RPMI7951 (cell line): ENCODE measurements around the gene C17orf113. TPM values are rescaled to one million over a fixed set of nuclear protein-coding genes. Genes with fewer than 3 reads are reported as not detected.
"Not testable (repeated sequence)": the region's sequence is repeated elsewhere in the genome, so short reads cannot be mapped to it uniquely, and the experiment has no call there.

Source experiments
- DNase-seq: peaks from one replicate; pipeline ENCODE4 v3.0.0-alpha.2; 2012; ENCODE audit warnings: low read depth
- total RNA-seq: library from RNA; depleted of rRNA; stranded (reverse); fragments of >200 nt; shearing (Covaris generic); gene quantifications from 2 replicates; pipeline ENCODE4 v1.2.3, GENCODE V29; 2014

The C17orf113 gene
- total RNA-seq, 1 experiment from 2014 or later: 0.24 TPM

DNA sequence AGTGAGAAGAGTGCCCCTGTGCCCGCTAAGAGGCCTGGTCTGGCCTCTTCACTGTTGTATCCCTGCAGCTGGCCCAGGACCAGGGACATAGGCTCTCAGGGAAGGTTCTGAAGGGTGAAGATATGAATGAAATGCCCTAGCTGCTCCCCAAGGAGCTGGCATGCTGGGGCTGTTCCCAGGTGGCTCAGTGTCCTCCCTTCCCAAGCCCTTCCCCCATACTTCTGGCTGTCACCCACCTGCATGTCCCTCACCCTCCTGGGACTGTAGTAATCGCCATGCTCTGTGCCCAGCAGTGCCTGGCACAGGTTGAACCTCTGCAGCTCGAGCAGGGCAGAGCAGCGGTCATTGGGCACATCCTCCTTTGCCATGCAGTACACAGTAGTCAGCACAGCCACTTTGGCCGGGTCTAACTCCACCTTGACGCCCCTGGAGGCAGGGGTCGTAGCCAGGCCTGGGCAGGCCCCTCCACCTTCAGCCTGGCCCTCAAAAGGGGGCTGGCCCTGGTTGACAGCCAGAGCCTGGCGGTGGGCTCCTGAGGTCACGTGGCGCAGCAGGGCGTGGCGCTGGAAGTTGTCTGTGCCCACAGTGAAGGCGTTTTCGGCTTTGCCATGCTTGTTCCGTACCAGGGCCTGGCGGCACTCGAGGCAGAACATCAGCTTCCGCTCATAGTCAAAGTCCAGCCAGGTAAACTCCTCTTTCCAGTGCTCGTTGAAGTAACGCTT, 7.6 kb downstream of the C17orf113 start:
- DNase-seq: no peak

DNA sequence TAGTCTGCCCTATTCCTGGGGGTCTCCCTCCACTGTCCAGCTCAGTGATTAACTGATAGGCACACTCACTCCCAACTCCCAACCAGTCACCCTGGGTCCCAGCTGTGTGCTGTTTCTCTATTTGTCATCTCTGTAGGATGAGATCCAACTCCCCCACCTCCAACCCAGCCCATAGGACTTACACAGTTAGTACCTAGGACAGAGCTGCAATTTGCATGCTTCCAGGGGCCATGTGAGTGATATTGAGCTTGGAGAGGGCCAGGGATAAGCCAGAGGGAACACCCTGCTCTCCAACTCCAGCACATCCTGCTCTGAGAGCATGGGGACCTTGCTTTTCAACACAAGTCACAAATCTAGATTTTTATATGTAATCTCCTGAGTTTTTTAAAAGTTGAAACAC, 8.8 kb downstream of the C17orf113 start:
- DNase-seq: no peak

DNA sequence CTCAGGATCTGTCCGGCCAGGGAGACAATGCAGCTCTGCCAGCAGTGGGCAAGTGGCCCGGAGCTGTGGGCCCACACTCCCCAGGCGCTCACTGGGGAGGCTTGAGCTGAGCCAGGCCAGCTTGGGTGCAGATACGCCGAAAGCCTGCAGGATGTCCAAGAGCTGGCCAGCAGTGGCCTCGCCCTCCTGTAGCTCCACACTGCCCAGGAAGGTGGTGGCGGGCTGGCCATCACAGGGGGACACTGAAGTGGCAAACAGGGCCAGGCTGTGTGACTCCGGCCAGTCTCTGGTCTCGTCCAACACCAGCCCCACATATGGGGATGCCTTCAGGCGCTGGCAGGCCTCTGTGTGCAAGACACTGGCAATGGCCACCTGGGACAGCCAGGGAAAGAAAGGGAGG, 9.6 kb downstream of the C17orf113 start:
- DNase-seq: no peak

DNA sequence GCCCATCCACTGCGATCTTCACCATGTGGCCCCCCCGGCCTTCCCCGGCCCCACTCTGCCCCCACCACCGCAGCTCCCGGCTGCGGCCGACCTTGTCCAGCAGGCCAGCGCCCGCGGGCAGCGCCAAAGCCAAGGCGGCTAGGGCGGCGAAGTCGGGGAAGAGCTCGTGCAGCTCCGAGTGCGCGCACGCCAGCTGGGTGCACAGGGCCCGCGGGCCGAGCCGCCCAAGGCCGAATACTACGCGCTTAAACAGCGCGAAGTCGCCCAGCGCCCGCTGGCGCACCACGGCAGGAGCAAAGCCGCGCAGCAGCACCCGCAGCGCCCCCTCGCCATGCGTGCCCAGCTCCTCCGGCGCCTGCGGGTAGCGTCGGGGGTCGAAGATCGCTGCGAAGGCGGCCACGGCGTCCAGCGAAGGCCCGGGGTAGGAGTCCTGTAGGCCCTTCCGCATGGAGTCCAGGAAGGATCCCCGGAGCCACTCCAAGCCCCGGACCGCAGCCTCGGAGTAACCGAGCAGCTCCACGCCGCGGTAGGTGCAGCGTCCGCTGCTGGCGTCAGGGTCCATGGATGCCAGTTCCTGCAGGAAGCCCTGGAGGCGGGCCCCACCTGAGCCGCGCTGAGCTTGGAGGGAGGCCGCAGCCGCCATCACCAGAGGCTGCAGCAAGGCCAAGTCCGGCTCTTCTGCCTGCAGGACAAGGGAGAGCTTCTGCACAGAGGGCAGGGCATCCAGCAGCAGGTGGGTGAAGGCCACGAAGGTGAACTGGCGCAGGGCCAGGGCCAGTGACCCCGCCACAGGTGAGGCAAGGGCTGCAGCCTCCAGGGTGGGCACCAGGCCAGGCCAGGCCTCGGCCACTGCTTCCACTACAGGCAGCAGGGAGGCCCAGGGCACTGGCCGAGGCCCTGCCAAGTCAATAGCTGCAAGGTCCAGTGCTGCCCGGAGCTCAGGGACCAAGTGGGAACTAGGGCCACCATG, 10.3 kb downstream of the C17orf113 start:
- no peak for DNase-seq

DNA sequence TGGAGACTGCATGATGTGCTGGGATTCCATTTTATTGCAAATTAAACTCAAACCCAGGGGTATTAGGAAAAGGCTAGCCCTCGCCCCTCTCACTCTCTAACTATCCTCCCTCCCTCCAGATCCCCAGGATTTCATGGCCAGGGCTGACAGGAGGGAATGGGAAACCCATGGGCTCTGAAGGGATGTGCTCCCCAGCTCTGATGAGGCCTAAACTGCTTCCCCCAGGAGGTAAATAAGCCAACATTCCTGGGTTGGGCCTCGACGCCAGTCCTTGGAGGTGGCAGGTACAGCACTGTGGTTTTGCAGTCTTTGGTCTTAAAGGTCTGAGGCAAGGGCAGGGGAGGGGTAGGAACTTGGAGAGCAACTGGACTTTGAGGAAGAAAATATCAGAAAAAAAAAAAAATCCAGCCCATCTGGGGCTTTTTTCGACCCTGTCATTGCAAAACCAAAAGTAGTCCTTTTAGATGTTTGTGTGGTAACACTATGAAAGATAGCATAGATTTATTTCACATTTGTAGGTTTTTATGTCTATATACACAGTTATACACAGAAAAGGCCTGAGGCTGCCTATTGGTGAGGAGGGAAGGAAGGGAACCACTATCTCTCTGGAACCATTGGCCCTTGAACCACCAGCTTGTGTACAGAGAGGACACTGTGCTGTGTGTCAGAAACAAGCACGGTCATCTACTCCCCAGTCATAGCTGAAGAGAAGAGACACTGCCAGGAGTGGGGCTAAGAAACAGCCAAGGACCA, 12.0 kb downstream of the C17orf113 start:
- no peak for DNase-seq

DNA sequence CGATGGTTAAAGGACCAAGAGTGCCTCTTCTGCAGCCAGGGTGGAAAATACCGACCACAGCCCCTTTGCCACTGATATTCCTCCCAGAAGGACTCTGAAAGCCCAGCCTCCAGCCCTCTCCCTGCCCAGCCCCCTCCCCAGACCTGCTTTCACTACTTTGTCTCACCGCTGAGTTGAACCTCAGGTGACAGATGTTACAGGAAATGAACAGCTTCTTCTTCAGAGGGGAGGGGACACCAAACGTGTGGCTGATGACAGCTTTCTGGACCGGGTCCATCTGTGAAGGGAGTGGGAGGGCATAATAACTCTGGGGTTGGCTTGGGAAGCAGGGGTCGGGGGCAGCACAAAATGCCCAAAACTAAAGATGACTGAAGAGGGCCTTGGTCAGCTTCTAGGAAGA, 16.3 kb downstream of the C17orf113 start:
- no peak for DNase-seq

DNA sequence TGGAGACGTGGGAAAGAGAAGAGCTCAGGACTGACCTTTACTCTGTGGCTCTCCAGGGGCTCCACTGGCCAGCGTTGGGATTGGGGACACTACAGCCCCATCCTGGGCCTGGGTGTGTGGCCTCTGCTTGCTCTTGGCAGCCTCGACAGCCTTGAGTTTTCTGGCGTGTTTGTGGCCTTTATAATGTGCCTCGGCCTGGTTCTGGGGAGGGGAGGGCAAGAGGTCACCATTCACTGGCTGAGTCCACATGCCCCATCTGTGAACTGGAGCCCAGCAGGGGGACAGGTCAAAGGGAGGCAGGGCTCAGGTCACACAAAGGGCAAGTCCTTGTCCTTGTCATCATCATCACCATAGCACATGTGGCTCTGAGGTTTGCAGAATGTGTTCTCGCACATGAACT, 18.8 kb downstream of the C17orf113 start:
- no peak for DNase-seq

DNA sequence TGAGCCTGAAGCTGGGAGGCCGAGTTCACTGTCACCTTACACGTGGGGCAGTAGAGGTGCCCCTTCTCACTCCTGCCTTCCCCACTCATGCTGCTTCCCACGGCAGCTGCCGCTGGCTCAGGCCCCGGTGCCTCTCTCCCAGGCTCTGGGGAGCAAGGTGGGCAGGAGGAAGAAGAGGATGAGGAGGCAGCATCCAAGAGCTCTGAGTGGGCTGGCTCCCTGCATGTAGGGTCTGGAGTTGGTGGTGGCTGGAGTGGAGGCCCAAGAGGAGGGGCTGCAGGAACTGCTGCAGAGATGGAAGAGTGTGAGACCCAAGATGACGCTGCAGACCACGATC, 21.6 kb downstream of the C17orf113 start:
- no peak for DNase-seq

DNA sequence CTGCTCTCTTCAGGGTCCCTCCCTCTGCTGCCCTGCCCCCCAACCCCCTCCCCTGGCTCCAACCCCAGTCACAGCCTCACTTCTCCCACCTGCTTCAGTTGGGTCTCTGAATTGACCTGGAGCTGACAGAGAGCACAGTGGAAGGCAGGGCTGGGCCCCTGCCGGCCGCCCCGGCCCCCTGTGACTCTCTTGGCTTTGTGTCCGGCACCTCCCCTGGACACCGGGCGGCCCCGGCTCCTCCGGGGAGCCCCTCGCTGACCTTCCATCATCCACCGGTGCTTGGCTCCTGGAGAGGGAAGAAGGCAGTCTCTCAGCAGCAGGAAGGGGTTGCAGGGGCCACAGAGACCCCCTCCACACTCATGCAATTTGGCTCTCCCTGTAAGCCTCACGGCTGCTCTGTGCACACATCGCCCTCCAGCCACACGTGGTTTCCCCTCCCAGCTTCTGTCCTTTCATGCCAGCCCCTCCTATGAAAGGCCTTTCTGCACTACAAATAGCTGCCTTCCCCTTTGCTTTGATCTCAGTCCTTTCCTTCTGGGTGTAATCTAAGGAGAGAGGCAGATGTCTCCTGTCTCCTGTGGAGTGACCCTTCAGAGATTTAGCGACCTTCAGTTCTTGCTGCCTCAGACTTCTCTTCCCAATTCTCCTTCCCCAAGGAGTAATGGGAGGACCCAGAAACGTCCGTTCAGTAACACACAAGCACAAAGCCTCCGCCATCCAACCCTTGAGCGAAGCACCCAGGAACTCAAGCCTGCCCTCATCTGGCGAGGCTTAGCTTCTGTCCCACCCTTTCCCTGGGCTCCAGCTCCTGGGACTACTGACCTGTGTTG, 22.2 kb downstream of the C17orf113 start:
- DNase-seq: no peak

DNA sequence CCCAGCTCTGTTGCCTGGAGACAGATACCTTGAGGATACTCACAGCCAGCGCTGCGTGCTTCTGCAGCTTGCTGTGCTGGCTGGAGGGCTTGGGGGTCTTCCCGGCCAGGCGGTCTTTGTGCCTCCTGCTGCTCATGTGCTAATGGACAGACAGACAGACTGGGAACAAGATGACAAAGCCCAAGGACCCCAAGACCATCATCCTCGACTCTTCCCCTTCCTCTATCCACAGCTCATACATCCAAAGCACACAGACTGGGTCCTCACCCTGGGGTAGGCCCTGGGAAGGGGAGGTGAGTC, 22.9 kb downstream of the C17orf113 start:
- DNase-seq: no peak

DNA sequence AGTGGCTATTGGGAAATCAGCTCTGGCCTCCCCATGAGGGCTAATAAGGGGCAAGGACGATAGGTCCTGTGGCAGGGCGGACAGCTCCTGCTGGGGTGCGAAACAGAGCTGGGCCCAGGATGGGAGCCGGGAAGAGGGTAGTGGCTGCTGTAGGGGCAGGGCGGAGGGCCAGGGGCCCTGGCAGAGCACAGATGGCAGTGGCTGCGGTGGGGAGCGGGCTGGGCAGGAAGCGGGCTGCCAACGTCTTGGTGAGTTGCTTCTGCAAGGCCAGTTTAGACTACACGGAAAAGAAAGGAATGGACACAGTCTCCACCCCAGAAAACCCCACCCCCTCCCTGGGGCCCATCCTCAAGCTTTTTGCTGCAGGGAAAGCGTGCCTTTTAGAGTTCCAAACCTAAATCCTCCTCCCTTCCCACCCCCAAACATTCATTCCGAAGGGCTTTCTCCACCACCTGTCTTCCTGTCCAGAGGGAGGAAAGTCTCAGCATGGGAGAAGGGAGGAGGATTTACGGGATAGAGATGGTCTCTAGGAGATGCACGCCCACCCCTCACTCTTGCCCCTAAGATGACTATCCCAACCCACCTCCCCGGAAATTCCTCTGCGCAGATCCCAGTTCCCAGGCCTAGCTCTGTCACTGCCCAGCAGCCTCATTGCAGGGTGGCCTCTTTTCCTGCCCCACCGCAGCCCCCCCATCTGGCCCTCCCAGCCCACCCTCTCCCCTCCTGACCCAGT, 23.4 kb downstream of the C17orf113 start:
- no peak for DNase-seq

DNA sequence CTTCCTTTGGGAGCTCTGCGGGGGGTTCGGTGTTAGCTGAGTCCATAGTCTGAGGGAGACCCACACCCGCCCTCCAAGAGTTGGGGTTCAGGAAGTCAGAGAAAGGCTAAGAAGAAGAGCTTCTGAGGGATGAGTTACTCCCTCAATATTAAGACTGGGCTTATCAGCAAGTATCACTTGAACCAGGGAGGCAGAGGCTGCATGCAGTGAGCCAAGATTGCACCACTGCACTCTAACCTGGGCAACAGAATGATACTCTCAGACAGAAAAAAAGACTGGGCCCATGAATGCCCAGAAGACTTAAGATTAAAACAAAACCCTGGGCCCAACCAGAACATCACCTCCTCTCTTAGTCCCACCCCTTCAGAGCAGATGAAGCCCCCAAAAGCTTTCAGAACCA, 24.5 kb downstream of the C17orf113 start:
- no peak for DNase-seq

DNA sequence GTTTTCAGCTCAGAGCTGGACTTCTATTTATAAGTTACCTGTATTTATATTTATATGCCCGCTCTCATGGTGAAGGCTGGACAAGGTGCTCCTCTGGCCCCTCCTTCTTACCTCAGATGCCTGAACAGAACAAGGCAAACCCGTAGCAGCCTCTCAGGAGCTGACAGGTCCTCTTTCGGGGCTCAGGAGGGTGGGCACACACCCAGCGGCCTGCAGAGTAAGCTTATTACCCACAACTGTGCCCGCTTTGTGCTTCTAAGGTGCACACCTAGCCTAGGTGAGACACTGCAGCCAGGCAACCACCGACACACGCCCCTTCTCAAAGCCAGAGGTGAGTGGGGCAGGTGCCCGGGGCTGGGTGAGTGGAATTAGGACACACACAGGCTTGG, 25.2 kb downstream of the C17orf113 start:
- DNase-seq: no peak

DNA sequence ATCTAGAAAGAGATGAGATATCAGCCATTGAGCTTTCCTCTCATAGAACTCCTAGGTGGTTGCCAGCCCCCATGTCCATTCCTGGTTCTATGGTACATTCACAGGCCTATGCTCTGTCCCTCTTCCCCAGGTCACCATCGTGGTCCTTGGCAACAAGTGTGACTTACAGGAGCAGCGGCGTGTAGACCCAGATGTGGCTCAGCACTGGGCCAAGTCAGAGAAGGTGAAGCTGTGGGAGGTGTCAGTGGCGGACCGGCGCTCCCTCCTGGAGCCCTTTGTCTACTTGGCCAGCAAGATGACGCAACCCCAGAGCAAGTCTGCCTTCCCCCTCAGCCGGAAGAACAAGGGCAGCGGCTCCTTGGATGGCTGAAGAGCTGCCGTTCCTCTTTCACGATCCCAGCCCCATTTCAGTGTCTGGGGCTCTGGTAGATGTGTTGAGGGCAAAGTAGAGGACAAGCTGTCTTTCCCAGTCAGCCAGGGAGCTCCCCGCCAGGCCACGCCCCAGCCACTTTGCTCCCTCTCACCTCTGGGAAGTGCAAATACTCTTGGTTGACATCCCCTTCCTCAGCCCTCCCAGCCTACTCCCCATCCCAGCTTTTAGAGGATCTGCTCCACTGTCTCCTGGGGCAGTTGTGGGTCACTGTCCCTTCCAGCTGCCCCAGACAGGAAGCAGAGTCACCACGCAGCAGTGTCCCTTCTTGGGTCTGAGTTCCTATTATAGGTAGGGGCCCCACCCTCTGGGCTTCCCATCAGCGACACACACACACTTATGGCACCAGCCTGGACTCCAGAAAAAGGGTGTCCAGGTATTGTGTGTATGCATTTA, 26.7 kb downstream of the C17orf113 start:
- no peak for DNase-seq

DNA sequence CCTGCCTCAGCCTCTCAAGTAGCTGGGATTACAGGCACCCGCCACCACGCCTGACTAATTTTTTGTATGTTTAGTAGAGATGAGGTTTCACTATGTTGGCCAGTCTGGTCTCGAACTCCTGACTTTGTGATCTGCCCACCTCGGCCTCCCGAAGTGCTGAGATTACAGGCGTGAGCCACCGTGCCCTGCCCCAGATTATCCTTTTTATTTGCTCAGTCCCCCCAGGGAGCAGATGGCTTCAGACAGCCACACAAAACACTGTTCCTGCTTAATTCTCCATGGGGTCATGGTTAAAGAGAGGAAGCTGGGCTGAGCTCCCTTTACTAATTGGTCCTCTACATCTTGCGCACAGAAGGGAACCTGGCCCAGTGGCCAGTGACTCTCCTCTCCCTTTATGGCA, 29.6 kb downstream of the C17orf113 start:
- not testable (repeated sequence) for DNase-seq

DNA sequence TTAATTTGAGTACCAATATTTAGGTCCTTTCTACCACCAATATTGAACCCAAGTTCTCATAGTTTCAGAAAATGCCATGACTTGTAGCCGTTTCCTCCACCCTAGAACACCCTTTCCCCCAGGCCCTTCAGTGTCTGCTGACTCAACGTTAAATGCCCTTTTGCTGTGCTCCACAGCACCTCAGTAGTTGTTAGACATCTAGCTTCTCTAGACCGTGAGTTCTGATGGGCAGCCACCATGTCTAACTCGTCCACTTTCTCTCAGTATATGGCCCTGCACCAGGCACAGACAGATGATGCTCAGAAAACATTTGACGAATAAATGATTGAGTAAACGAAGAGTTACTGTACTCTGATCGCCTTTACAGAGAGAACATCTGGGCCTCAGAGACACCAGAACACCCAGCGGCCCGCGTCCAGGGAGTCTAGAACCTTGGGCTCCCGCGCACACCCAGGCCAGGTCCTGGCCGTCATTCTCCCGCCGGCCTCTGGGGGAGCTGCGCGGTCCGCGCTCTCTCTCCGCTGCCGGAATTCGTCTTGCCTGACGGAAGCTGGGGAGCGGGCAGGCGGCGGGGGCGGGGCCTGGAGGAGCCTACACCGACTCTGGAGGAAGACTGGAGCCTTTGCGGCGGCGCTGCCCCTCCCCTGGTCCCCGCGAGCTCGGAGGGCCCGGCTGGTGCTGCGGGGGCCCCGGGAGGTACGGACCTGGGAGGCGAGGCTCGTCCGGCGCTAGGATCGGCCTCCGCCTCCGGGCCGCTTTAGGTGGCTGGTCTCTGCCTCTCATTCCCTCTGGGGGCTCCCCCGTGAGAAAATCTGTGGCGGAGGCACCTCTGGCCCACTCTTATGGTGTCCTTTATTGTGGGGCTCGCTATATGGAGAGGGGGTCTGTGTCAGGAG, 30.6 kb downstream of the C17orf113 start, which contains the start of gene NKIRAS2:
TSS of gene NKIRAS2 (plus strand) at position 582 of the 896 bp plus-strand sequence. CDS start 1,488 bp downstream, outside the sequence.
- DNase-seq: peak; percentile 86

DNA sequence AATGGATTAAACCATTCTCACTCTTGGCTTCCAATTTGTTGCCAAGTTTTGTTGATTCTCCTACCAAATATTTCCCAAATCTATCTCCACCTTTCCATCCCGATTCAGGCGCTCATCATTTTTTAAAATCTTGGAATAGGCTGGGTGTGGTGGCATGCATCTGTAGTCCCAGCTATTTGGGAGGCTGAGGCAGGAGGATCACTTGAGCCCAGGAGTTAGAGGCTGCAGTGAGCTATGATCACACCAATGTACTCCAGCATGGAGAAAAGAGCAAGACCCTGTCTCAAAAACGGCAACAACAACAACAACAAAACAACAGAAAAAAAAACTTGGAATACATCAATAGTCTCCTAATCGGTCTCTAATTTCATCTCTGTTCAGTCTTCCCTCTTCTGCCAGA, 31.4 kb downstream of the C17orf113 start:
- no peak for DNase-seq

DNA sequence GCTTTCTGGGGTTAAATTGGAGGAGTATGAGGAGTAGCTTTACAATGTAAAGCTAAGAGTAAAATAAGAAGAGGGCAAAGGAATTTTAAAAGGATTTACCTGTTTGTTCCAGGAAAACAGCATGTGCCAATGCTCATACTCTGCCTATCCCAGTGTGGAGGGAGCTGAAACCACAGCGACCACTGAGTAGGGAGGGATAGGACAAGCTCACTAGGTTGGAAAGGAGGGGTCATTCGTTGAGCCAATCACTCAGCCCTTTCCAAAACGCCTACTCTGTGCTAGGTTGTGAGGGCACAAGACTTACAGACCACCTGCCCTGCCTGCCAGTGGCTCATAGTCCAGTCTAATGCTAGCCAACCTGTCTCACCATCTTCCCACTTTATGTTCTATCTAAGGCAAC, 32.1 kb downstream of the C17orf113 start:
- peak; percentile 35 for DNase-seq

DNA sequence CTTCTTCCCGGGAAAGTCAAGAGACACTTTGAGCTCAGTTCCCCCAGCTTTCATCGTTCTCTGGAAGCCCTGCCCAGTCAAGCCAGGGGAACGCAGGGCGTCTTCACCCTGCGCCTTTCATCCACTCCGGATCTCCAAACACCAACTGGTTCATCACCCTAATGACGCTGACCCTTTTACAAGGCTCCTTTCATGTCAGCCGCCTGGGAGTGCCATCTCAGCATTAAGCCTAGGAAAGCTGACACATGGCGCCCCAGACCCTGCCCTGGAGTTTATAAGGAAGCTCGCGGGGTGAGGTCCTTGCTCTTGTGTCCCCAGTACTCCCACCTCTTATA, 32.6 kb downstream of the C17orf113 start:
- DNase-seq: no peak
